Fibroblast of lung (primary cell): ENCODE data around the gene C6orf62. TPM values are rescaled to one million over a fixed set of nuclear protein-coding genes. Genes with fewer than 3 reads are reported as not detected.

Experiments used
- DNase-seq, 2 donors: peaks; one replicate each; pipeline versions ENCODE4 v3.0.0 to v3.0.0-alpha.2; 2010; ENCODE audit warnings: low read depth in 2 of 2
- H2AFZ ChIP-seq: 2 replicates; pipeline ENCODE4 v1.5.1; 2012; ENCODE audit warnings: low read length, control low read depth, inconsistent platforms
- H3K27ac ChIP-seq: 2 replicates; pipeline ENCODE4 v1.5.1; 2011; ENCODE audit warnings: low read length, control low read depth; ENCODE audit not compliant: insufficient read depth
- H3K27me3 ChIP-seq: 2 replicates; pipeline ENCODE4 v1.5.1; 2011; ENCODE audit warnings: mild to moderate bottlenecking, low read length; ENCODE audit not compliant: control insufficient read depth, insufficient read depth
- H3K36me3 ChIP-seq: 2 replicates; pipeline ENCODE4 v1.5.1; 2011; ENCODE audit warnings: low read length; ENCODE audit not compliant: control insufficient read depth, insufficient read depth
- H3K4me1 ChIP-seq: 2 replicates; pipeline ENCODE4 v1.5.1; 2011; ENCODE audit warnings: low read length; ENCODE audit not compliant: control insufficient read depth, insufficient read depth; ENCODE audit errors: extremely low read depth
- H3K4me2 ChIP-seq: 2 replicates; pipeline ENCODE4 v1.5.1; 2011; ENCODE audit warnings: low read length, control low read depth; ENCODE audit not compliant: insufficient read depth; ENCODE audit errors: extremely low read depth
- H3K4me3 ChIP-seq, 4 experiments: fragments of 200-600 bp in 1 of 4; sonication (generic) in 1 of 4; replicated peaks in 1 of 4; 2 replicates each; pipeline ENCODE4 v1.5.1; 2011 to 2016; ENCODE audit warnings: low read length in 4 of 4, low read depth in 3 of 4, mild to moderate bottlenecking in 3 of 4, control low read depth in 2 of 4, inconsistent platforms in 1 of 4, mixed read lengths in 1 of 4; ENCODE audit not compliant: insufficient read depth in 1 of 4; ENCODE audit errors: control extremely low read depth in 1 of 4
- H3K79me2 ChIP-seq: 2 replicates; pipeline ENCODE4 v1.5.1; 2012; ENCODE audit warnings: mild to moderate bottlenecking, low read length, inconsistent platforms; ENCODE audit not compliant: control insufficient read depth, insufficient read depth
- H3K9ac ChIP-seq: 2 replicates; pipeline ENCODE4 v1.5.1; 2011; ENCODE audit warnings: mild to moderate bottlenecking, low read length, control low read depth; ENCODE audit not compliant: insufficient read depth
- H3K9me3 ChIP-seq: 2 replicates; pipeline ENCODE4 v1.5.1; 2012; ENCODE audit warnings: low read depth, low read length; ENCODE audit not compliant: control insufficient read depth, insufficient read depth
- H4K20me1 ChIP-seq: 2 replicates; pipeline ENCODE4 v1.5.1; 2011; ENCODE audit warnings: low read length; ENCODE audit not compliant: control insufficient read depth, insufficient read depth; ENCODE audit errors: extremely low read depth
- CTCF ChIP-seq, 2 donors: IDR thresholded peaks in 1 of 2; conservative IDR thresholded peaks in 1 of 2; 1 replicate in 1 of 2; 2 replicates in 1 of 2; pipeline ENCODE4 v1.5.1; 2011 to 2012; ENCODE audit warnings: low read length in 2 of 2, control low read depth in 1 of 2, inconsistent platforms in 1 of 2, low read depth in 1 of 2, mild to moderate bottlenecking in 1 of 2
- EZH2 ChIP-seq: IDR thresholded peaks from 2 replicates; pipeline ENCODE4 v1.5.1; 2012; ENCODE audit warnings: low read length, control low read depth, mild to moderate bottlenecking; ENCODE audit errors: missing control alignments
- polyA plus RNA-seq, 2 donors: library from polyadenylated mRNA; depleted of rRNA in 1 of 2; stranded (reverse) in 1 of 2; unstranded in 1 of 2; fragments of >200 nt; gene quantifications; 2 replicates each; pipeline ENCODE4 v1.2.1, GENCODE V29; 2011 to 2012; ENCODE audit warnings: missing spikeins in 1 of 2
- total RNA-seq: library from RNA; depleted of rRNA; stranded (reverse); fragments of >200 nt; gene quantifications from 2 replicates; pipeline ENCODE4 v1.2.1, GENCODE V29; 2014

C6orf62 gene
- total and polyA plus RNA-seq, 2 donors (not counting 1 experiment from before 2014, with no cell fraction given) = 103 to 147 TPM

DNA sequence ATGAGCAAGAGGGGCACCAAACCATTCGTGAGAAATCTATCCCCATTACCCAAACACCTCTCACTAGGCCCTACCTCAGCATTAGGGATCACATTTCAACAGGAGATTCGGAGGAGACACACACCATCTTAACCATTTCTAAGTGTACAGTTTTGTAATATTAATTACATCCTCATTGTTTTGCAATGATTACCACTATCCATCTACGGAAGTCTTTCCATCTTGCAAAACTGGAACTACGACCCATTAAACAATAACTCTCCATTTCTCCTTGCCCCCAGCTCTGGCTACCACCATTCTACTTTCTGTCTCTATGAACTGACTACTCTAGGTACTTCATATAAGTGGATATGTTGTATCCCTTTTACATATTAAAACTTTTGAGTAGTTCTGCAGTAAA is 32.0 kb downstream of the C6orf62 start:
- Histone ChIP-seq H3K9ac (no peak overlapping the region), H2AFZ (no peak overlapping the region), H3K9me3 (no peaks in the 10 kb centered on the region), H3K4me3 (no peak overlapping the region), H3K4me1 (no peaks in the 10 kb centered on the region), H3K27me3 (no peaks in the 10 kb centered on the region), H3K79me2 (no peaks in the 10 kb centered on the region), H3K36me3 (no peaks in the 10 kb centered on the region), H3K27ac (no peak overlapping the region), H3K4me2 (no peak overlapping the region), H4K20me1 (no peaks in the 10 kb centered on the region)
- TF ChIP-seq CTCF (conservative IDR thresholded peaks at IDR 0.05 in 1 of 2, IDR thresholded peaks at IDR 0.05 in 1 of 2; ENCODE audit: low read depth in 1 of 2, low read length in 2 of 2) (no peak), EZH2 (no peak)
- no peak for DNase-seq

- no peak overlapping the region for H3K9ac ChIP-seq
- H3K4me3 ChIP-seq = no peak overlapping the region
- TF ChIP-seq CTCF (conservative IDR thresholded peaks at IDR 0.05 in 1 of 2, IDR thresholded peaks at IDR 0.05 in 1 of 2; ENCODE audit: low read depth in 1 of 2, low read length in 2 of 2) (no peak), EZH2 (no peak)
Observed at GRCh38 chr6:24686408-24686807, 32.5 kb downstream of the C6orf62 start.

GRCh38 chr6:24683297-24684296 is 35.4 kb downstream of the C6orf62 start:
- no peak overlapping the region for H3K27ac ChIP-seq
- no peaks in the 10 kb centered on the region for H3K36me3 ChIP-seq
- no peak overlapping the region for H3K4me2 ChIP-seq
- no peaks in the 10 kb centered on the region for H3K27me3 ChIP-seq
- no peaks in the 10 kb centered on the region for H4K20me1 ChIP-seq
- no peaks in the 10 kb centered on the region for H3K79me2 ChIP-seq
- H3K9ac ChIP-seq = no peak overlapping the region
- no peak overlapping the region for H3K4me3 ChIP-seq
- H2AFZ ChIP-seq = no peak overlapping the region
- no peaks in the 10 kb centered on the region for H3K9me3 ChIP-seq
- no peaks in the 10 kb centered on the region for H3K4me1 ChIP-seq
- no peak for TF ChIP-seq EZH2
- TF ChIP-seq CTCF (conservative IDR thresholded peaks at IDR 0.05 in 1 of 2, IDR thresholded peaks at IDR 0.05 in 1 of 2; ENCODE audit: low read depth in 1 of 2, low read length in 2 of 2) = no peak
- DNase-seq = no peak

More at GRCh38 chr6:24686408-24686807, 32.5 kb downstream of the C6orf62 start:
- no peak overlapping the region for H2AFZ ChIP-seq
- H3K4me1 ChIP-seq = no peaks in the 10 kb centered on the region
- no peak overlapping the region for H3K27ac ChIP-seq
- no peaks in the 10 kb centered on the region for H3K9me3 ChIP-seq
- H3K36me3 ChIP-seq = no peaks in the 10 kb centered on the region
- no peaks in the 10 kb centered on the region for H3K79me2 ChIP-seq
- no peaks in the 10 kb centered on the region for H4K20me1 ChIP-seq
- no peak for DNase-seq
- H3K27me3 ChIP-seq = no peaks in the 10 kb centered on the region
- H3K4me2 ChIP-seq = no peak overlapping the region
